H9 (cell line): ENCODE data around the gene CHIT1. TPM values are rescaled to one million over a fixed set of nuclear protein-coding genes. Genes with fewer than 3 reads are reported as not detected.

ENCODE experiments used
- DNase-seq: peaks from one replicate; pipeline ENCODE4 v3.0.0-alpha.2; 2017
- H2AFZ ChIP-seq: one replicate; pipeline ENCODE4 v1.6.1; 2013; ENCODE audit warnings: mild to moderate bottlenecking, low read length, control low read depth, moderate library complexity
- H2AK5ac ChIP-seq: 2 replicates; pipeline ENCODE4 v1.6.1; 2013; ENCODE audit warnings: low read length, control low read depth, mixed read lengths; ENCODE audit not compliant: insufficient read length
- H2BK120ac ChIP-seq: one replicate; pipeline ENCODE4 v1.6.1; 2013; ENCODE audit warnings: low read depth, mild to moderate bottlenecking, low read length, control low read depth, inconsistent platforms; ENCODE audit not compliant: poor library complexity, severe bottlenecking
- H2BK12ac ChIP-seq: 2 replicates; pipeline ENCODE4 v1.6.1; 2013; ENCODE audit warnings: low read length, control low read depth, mixed read lengths, low read depth; ENCODE audit not compliant: insufficient read length
- H2BK15ac ChIP-seq: 2 replicates; pipeline ENCODE4 v1.6.1; 2013; ENCODE audit warnings: low read depth, low read length, control low read depth
- H2BK20ac ChIP-seq: one replicate; pipeline ENCODE4 v1.6.1; 2013; ENCODE audit warnings: low read depth, mild to moderate bottlenecking, low read length, control low read depth, inconsistent platforms; ENCODE audit not compliant: poor library complexity, severe bottlenecking
- H2BK5ac ChIP-seq: 2 replicates; pipeline ENCODE4 v1.6.1; 2013; ENCODE audit warnings: low read length, control low read depth, mixed read lengths; ENCODE audit not compliant: insufficient read length
- H3K14ac ChIP-seq: 2 replicates; pipeline ENCODE4 v1.6.1; 2013; ENCODE audit warnings: low read length, control low read depth; ENCODE audit not compliant: insufficient read depth
- H3K18ac ChIP-seq: 2 replicates; pipeline ENCODE4 v1.6.1; 2013; ENCODE audit warnings: low read depth, mild to moderate bottlenecking, mixed read lengths, low read length, control low read depth; ENCODE audit not compliant: insufficient read length
- H3K23ac ChIP-seq: 2 replicates; pipeline ENCODE4 v1.6.1; 2013; ENCODE audit warnings: low read length, control low read depth, mixed read lengths, low read depth; ENCODE audit not compliant: insufficient read length
- H3K23me2 ChIP-seq: 2 replicates; pipeline ENCODE4 v1.6.1; 2013; ENCODE audit warnings: low read depth, mild to moderate bottlenecking, mixed read lengths, low read length, control low read depth; ENCODE audit not compliant: insufficient read length, poor library complexity, severe bottlenecking
- H3K27ac ChIP-seq: 2 replicates; pipeline ENCODE4 v1.5.1; 2013; ENCODE audit warnings: low read length, control low read depth, mixed read lengths, low read depth; ENCODE audit not compliant: insufficient read length
- H3K27me3 ChIP-seq: 2 replicates; pipeline ENCODE4 v1.6.1; 2013; ENCODE audit warnings: low read length, control low read depth, inconsistent platforms; ENCODE audit not compliant: insufficient read depth
- H3K4ac ChIP-seq: 2 replicates; pipeline ENCODE4 v1.6.1; 2013; ENCODE audit warnings: low read depth, mild to moderate bottlenecking, control low read depth, inconsistent platforms, low read length, moderate library complexity
- H3K4me1 ChIP-seq: 2 replicates; pipeline ENCODE4 v1.6.1; 2013; ENCODE audit warnings: low read length, control low read depth, inconsistent platforms; ENCODE audit not compliant: insufficient read depth
- H3K4me2 ChIP-seq: 2 replicates; pipeline ENCODE4 v1.6.1; 2013; ENCODE audit warnings: low read length, control low read depth, mixed read lengths; ENCODE audit not compliant: insufficient read length, insufficient read depth
- H3K56ac ChIP-seq: 2 replicates; pipeline ENCODE4 v1.6.1; 2013; ENCODE audit warnings: low read depth, mild to moderate bottlenecking, mixed read lengths, low read length, control low read depth; ENCODE audit not compliant: insufficient read length
- H3K79me1 ChIP-seq: 2 replicates; pipeline ENCODE4 v1.6.1; 2013; ENCODE audit warnings: low read depth, mild to moderate bottlenecking, moderate library complexity, low read length, control low read depth, inconsistent platforms; ENCODE audit not compliant: insufficient read depth, poor library complexity, severe bottlenecking
- H3K79me2 ChIP-seq: 2 replicates; pipeline ENCODE4 v1.6.1; 2013; ENCODE audit warnings: low read length, control low read depth, inconsistent platforms; ENCODE audit not compliant: insufficient read depth
- H3K9ac ChIP-seq: 2 replicates; pipeline ENCODE4 v1.6.1; 2013; ENCODE audit warnings: low read length, control low read depth, mixed read lengths; ENCODE audit not compliant: insufficient read length; ENCODE audit errors: extremely low read depth
- H3K9me3 ChIP-seq: one replicate; pipeline ENCODE4 v1.6.1; 2013; ENCODE audit warnings: low read depth, low read length, inconsistent platforms; ENCODE audit not compliant: control insufficient read depth
- H3T11ph ChIP-seq: one replicate; pipeline ENCODE4 v1.6.1; 2013; ENCODE audit warnings: mild to moderate bottlenecking, low read length, control low read depth, inconsistent platforms
- H4K20me1 ChIP-seq: one replicate; pipeline ENCODE4 v1.6.1; 2013; ENCODE audit not compliant: control insufficient read depth, insufficient read length, insufficient read depth
- H4K5ac ChIP-seq: 2 replicates; pipeline ENCODE4 v1.6.1; 2013; ENCODE audit warnings: low read depth, mild to moderate bottlenecking, mixed read lengths, low read length, control low read depth; ENCODE audit not compliant: insufficient read length
- H4K8ac ChIP-seq: replicated peaks from 2 replicates; pipeline ENCODE4 v1.6.1; 2013; ENCODE audit warnings: low read length, control low read depth, mixed read lengths, low read depth; ENCODE audit not compliant: insufficient read length
- H4K91ac ChIP-seq: 2 replicates; pipeline ENCODE4 v1.6.1; 2013; ENCODE audit warnings: low read depth, mild to moderate bottlenecking, moderate library complexity, mixed read lengths, low read length, control low read depth; ENCODE audit not compliant: insufficient read length
- H3K27ac Mint-ChIP-seq, 3 experiments: 2 replicates in 2 of 3; 3 replicates in 1 of 3; pipeline ENCODE4 v1.8.0; 2020 to 2021; ENCODE audit warnings: mixed read lengths in 3 of 3, mild to moderate bottlenecking in 1 of 3, moderate library complexity in 1 of 3
- H3K27me3 Mint-ChIP-seq: 2 replicates; pipeline ENCODE4 v1.8.0; 2021; ENCODE audit warnings: low read depth, mild to moderate bottlenecking, moderate library complexity, mixed read lengths
- H3K36me3 Mint-ChIP-seq, 3 experiments: 2 replicates in 2 of 3; 3 replicates in 1 of 3; pipeline ENCODE4 v1.8.0; 2020 to 2021; ENCODE audit warnings: low read depth in 3 of 3, mixed read lengths in 3 of 3; ENCODE audit not compliant: insufficient read depth in 1 of 3
- H3K4me1 Mint-ChIP-seq, 2 experiments: 2 replicates each; pipeline ENCODE4 v1.8.0; 2020; ENCODE audit warnings: mixed read lengths in 2 of 2
- H3K4me3 Mint-ChIP-seq, 2 experiments: 2 replicates in 1 of 2; 3 replicates in 1 of 2; pipeline ENCODE4 v1.8.0; 2020 to 2021; ENCODE audit warnings: mild to moderate bottlenecking in 2 of 2, mixed read lengths in 2 of 2, moderate library complexity in 1 of 2
- H3K9me3 Mint-ChIP-seq, 2 experiments: 2 replicates in 1 of 2; 3 replicates in 1 of 2; pipeline ENCODE4 v1.8.0; 2020; ENCODE audit warnings: mild to moderate bottlenecking in 2 of 2, mixed read lengths in 2 of 2, moderate library complexity in 1 of 2
- CTCF ChIP-seq: fragments of 200-600 bp; sonication (generic); conservative IDR thresholded peaks from 3 replicates; pipeline ENCODE4 v1.8.0; 2021; ENCODE audit warnings: antibody characterized with exemption, mild to moderate bottlenecking
- WGBS: extraction: QIAGEN DNeasy Blood & Tissue Kit; methylation state at CpG from one replicate; pipeline ENCODE4 v1.1.7; 2013; ENCODE audit warnings: missing lambda C conversion rate, low lambda C conversion rate, mixed read lengths; ENCODE audit not compliant: insufficient read length; ENCODE audit errors: extremely low coverage; 5-methylcytosine and 5-hydroxymethylcytosine counted together
- total RNA-seq: library from RNA; stranded (reverse); gene quantifications from 2 replicates; pipeline ENCODE4 v1.2.1, GENCODE V29; 2021

The CHIT1 gene
- total RNA-seq, 1 experiment from 2014 or later = not detected

- no peaks in the 10 kb centered on the region for H3K79me2 ChIP-seq
- H2BK20ac ChIP-seq = no peak overlapping the region
- H4K20me1 ChIP-seq = no peaks in the 10 kb centered on the region
- no peaks in the 10 kb centered on the region for H3K27me3 ChIP-seq
- no peak overlapping the region for H3K56ac ChIP-seq
- H3K9me3 Mint-ChIP-seq = no peaks in the 10 kb centered on the region; a peak in 1 of 5 replicates
- H2BK120ac ChIP-seq = no peak overlapping the region
- no peak overlapping the region for H3K27ac ChIP-seq
- H4K5ac ChIP-seq = no peak overlapping the region
- H3K4me3 Mint-ChIP-seq = no peak overlapping the region
- peaks cover 6% of the 10 kb centered on the region; the same call in 1 of the 2 replicates for H3K4me1 ChIP-seq
- no peak for TF ChIP-seq CTCF
- H3K4me1 Mint-ChIP-seq = peaks cover 31 to 46% of the 10 kb centered on the region in 2 experiments
- H3K36me3 Mint-ChIP-seq = no peaks in the 10 kb centered on the region
- no peak overlapping the region for H2AK5ac ChIP-seq
- no peak overlapping the region for H3K14ac ChIP-seq
- H2BK15ac ChIP-seq = no peak overlapping the region
- H3K18ac ChIP-seq = no peak overlapping the region
- H4K8ac ChIP-seq = no peak overlapping the region
- H3K9ac ChIP-seq = no peak overlapping the region
- no peak overlapping the region for H2AFZ ChIP-seq
- H3K23ac ChIP-seq = no peak overlapping the region
- H2BK12ac ChIP-seq = no peak overlapping the region
- WGBS = no CpG with 5 or more reads among the region's 2 CpGs
- H3K23me2 ChIP-seq = peaks cover 3% of the 10 kb centered on the region
- no peaks in the 10 kb centered on the region for H3K79me1 ChIP-seq
- no peak overlapping the region for H2BK5ac ChIP-seq
- no peak overlapping the region for H3K4ac ChIP-seq
- H3K4me2 ChIP-seq = no peak overlapping the region
- H4K91ac ChIP-seq = no peak overlapping the region
- no peak for DNase-seq
- no peak overlapping the region for H3T11ph ChIP-seq
- no peaks in the 10 kb centered on the region for H3K9me3 ChIP-seq
- no peaks in the 10 kb centered on the region; the same call in none of the 2 replicates for H3K27me3 Mint-ChIP-seq
- no peak overlapping the region for H3K27ac Mint-ChIP-seq
Observed at GRCh38 chr1:203183828-203184227, 45.6 kb downstream of the CHIT1 start.
